Left kidney (tissue), 2 donors: ENCODE measurements around the gene NTRK1. TPM values are rescaled to one million over a fixed set of nuclear protein-coding genes. Genes with fewer than 3 reads are reported as not detected.
A peak's percentile ranks its signal among the peaks of the same experiment; 100 is the strongest.

Experiments used
- DNase-seq: peaks from one replicate; pipeline ENCODE4 v3.0.0-alpha.2; 2013
- polyA plus RNA-seq: library from polyadenylated mRNA; unstranded; fragments of 120-200 nt; gene quantifications from one replicate; pipeline ENCODE4 v1.2.1, GENCODE V29; 2013; ENCODE audit not compliant: insufficient read length

NTRK1 gene
- polyA plus RNA-seq, 1 donor = 1.2 TPM

DNA sequence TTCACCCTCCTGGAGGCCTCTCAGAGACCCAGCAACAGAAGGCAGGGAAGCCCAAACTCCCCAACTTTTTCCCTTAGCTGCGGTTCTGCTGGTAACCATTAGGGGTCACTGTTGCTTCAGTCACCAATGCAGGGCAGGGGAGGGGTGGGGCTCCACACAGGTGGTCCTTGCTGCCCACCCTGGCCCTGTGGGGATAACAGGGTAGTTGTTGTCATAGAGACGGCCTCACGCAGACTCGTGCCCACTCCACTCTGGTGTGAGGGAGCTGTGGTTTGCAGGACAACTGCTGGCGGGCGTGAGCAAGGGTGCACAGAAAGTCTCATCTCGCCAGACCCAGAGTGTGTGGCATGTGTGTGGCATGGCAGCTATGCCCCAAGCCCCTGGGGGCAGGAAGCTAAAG lies 21.7 kb upstream of the NTRK1 start:
- no peak for DNase-seq

GRCh38 chr1:156839426-156840109 lies 21.1 kb upstream of the NTRK1 start:
- no peak for DNase-seq

DNA sequence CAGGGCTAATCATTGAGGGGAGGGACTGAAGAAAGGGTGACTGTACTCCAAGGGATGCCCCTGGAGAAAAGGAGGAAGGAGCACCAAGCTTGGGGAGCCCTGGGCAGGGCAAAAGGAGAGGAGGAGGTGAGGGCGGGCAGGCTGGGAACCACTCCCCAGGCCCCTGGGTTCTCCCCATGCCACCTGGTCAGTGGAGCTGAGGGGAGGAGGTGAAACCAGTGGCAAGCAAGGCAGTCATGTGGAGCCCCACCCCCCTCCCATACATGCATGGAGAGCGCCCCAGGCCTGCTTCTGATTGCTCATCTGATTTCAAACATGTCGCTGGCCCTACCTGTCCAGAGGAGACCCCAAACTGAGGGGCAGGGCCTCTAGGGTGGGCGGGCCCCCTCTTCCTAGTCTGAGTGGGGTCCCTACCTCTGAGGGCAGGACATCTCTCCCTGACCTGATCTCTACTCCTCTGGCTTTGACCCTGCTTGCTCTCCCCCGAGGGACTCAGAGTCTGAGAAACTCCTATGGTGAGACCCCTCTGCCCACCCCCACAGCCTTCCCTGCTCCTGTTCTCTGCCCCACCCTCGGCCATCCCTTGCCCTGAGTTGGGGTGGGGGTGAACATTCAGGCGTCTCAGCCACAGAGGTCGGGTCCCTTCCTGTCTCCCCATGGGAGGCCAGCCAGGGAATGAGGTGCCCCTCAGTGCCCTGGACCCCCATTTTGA lies 20.3 kb upstream of the NTRK1 start:
- DNase-seq = no peak

GRCh38 chr1:156840898-156841279 lies 19.8 kb upstream of the NTRK1 start:
- no peak for DNase-seq

GRCh38 chr1:156841295-156841855 lies 19.3 kb upstream of the NTRK1 start:
- DNase-seq = no peak

- no peak for DNase-seq
Observed at GRCh38 chr1:156842618-156843300, 17.9 kb upstream of the NTRK1 start.

GRCh38 chr1:156844102-156844501 lies 16.6 kb upstream of the NTRK1 start:
- DNase-seq = no peak

- DNase-seq = no peak
Observed at GRCh38 chr1:156844638-156845037, 16.0 kb upstream of the NTRK1 start.

DNA sequence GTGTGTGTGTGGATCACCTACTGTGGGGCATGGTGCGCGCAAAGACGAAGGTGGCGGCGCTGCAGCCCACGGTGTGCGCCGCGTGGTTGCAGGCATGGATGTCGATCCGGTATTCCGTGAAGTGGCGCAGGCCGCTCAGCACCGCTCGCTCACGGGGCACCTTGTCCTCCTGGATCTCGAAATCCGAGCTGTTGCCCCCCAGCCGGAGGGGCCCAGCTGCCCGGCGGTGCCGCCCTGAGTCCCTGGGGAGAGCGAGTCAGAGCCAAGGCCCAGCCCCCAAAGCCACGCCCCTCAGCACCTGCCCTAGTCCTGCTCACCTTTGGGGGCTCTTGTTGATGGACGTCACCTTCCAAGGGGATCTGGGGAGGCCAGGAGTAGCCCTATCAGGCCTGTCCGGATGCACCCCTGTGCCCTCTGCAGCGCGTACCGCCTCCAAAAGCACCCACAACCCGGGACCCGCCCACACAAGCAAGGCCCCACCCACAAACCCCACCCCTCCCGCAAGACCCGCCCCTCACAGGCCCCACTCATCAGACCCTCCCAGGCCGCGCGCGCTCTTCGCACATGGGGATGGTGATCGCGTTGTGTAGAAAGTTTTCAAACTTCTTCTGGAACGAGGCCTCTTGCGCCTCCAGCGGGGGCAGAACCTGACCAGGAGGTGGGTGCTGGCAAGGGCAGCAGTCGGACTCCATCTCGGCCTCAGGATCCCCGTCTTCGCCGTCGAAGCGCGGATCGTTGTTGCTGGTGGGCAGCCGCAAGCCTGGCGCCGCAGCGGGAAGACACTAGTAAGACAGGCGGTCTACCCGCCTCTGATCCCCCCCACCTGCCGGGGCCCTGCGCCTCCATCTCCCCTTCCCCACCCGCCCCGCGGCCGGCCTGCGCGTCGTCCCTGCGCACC lies 15.4 kb upstream of the NTRK1 start:
- no peak for DNase-seq

DNA sequence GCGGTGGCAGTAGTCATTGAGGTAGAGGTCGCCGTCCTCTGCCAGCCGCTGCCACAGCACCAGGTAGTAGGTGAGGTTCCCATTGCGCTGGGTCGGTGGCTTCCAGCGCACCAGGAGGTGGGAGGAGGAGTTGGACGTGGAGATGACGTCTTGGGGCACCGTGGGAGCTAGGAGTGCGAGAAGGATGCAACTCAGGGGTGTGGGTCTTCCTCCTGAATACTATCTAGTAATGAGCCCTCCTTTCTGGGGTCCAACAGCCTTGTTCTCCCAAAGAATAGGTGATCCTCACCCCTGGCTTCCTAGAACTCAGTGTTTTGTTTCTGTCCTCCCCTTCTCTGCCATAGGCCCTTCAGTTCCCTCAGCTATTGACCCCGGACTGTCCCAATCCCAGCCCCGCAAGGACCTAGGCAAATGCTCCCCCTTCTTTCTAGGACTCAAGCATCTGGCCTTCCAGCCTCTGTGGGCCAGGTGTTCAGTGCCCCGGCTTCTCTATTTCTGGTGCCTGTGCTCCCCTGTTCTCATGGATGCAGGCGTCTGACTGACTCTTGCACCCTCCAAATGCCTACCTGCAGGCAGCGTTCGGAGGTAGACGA lies 14.6 kb upstream of the NTRK1 start:
- no peak for DNase-seq

GRCh38 chr1:156846643-156847042 lies 14.0 kb upstream of the NTRK1 start:
- DNase-seq = no peak

DNA sequence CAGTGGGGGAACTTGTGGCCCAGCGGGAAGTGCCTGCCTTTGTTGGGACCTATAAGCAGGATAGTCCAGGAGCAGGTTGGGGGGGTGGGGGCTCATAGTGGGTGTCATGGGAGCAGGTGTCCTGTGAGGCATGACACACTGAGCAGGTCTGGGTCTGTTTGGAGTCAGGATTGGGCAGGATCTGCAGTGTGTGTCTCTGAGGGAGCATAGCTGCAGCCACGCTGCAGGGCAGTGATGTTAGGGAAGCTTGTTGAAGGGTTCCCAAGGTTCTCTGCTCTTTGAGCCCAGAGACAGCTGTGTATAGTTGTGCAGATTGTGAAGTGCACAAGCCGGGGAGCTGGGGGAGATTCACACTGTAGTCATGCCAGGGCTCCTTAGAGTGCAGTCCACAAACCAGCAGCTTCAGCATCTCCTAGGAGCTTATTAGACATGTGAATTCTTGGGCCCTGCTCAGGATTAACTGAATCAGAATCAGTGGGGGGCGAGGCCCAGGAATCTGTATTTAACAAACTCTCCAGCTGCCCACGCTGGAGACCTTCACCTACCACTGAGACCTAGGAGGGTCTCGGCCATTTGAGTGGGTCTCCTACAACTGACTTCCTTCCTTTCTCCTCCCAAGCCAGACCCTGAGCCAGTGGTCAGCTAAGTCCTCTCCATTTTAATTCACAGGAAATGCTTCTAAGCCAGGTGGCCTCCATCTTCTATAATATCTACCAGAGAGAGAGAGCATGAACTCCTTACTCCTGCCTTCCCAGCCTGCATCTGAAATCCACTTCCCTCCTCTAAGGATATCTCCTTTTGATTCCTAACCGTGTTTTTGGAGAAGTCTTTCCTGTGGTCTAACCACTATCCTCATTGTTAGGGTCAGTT lies 12.8 kb upstream of the NTRK1 start:
- DNase-seq = no peak

DNA sequence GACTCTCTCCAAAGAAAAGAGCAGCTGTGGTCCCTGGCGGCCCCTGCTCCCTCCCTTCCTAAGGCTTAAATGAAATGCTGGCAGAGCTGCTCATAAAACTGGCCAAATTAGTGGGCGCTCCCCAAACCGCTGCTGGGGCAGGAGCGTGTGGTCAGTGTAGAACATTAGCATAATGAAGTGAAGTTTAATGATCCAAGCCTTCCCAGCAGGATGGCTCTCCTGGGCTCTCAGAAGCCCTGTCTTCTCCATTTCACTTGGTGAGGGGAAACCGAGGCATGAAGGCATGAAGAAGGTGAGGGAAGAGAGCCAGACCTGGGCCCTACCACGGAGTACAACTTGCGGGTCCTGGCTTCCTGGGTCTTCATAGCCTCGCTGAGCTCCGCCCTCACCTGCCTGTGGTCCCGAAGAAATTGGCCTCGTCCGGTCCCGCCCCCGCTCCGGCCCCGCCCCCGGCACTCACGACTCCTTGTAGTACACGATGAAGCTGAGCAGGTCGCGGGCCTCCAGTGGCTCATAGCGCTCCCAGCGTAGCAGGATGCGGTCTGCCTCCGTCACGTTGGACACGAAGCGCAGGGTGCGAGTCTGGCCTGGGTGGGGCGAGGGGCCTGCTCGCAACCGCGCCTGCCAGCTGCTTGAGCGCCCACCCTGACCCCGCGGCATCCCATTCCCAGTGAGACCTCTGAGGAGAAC lies 12.1 kb upstream of the NTRK1 start:
- no peak for DNase-seq

- no peak for DNase-seq
Observed at GRCh38 chr1:156849151-156849496, 11.5 kb upstream of the NTRK1 start.

GRCh38 chr1:156851779-156852417 lies 8.8 kb upstream of the NTRK1 start:
- DNase-seq = no peak

- peak; percentile 78 for DNase-seq
Observed at GRCh38 chr1:156852418-156852874, 8.2 kb upstream of the NTRK1 start.

DNA sequence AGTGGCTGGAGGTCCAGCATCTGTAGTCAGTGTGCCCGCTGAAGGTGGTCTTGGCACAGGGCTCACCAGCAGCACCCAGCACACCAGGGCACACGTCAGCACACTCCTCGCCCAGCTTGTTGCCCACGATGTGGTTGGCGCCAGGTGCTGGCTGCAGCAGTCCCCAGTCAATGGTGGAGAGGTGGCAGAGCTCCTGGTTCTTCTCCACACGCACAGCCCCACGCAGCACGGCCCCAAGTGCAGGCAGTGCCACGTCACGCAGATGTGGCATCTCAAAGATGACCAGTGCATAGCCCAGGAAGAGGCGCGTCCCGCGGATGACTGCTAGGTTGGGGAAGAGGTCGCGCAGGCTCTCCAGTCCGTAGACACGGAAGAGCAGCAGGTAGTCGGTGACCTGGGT lies 6.9 kb upstream of the NTRK1 start:
- DNase-seq = no peak

- DNase-seq = no peak
Observed at GRCh38 chr1:156854634-156855033, 6.0 kb upstream of the NTRK1 start.

- no peak for DNase-seq
Observed at GRCh38 chr1:156856282-156856785, 4.3 kb upstream of the NTRK1 start.
